GM12878 (cell line): ENCODE results near the gene GMDS. TPM values are rescaled to one million over a fixed set of nuclear protein-coding genes. Genes with fewer than 3 reads are reported as not detected.

Experiments used
- ATAC-seq: fragments of 200-7000 bp; cut with Tn5 transposase; 3 replicates; pipeline ENCODE4 v1.9.1; 2020; ENCODE audit warnings: mild to moderate bottlenecking, moderate library complexity
- BruUV-seq: library from RNA; stranded (reverse); fragments of 400-500 nt; replicated peaks from 2 replicates; lab custom pipeline; 2021; lab: Mats Ljungman, UMichigan
- CTCF ChIA-PET: fragments of 300-600 bp; sonication (Branson Sonifier 250); formaldehyde crosslinking; extraction: SDS; loops from one replicate; lab custom pipeline; 2021; ENCODE audit warnings: inconsistent platforms; lab: Yijun Ruan, JAX
- POLR2A ChIA-PET: fragments of 350-600 bp; formaldehyde crosslinking; extraction: SDS; loops from one replicate; lab custom pipeline; 2021; ENCODE audit warnings: inconsistent platforms; lab: Charles Lee
- RAD21 ChIA-PET: fragments of 300-600 bp; sonication (Branson Sonifier 250); formaldehyde crosslinking; loops from one replicate; lab custom pipeline; 2023; ENCODE audit warnings: antibody characterized with exemption; ENCODE audit not compliant: unreplicated experiment; lab: Charles Lee
- SMC1A ChIA-PET: fragments of 300-600 bp; sonication (Branson Sonifier 250); formaldehyde crosslinking; loops from one replicate; lab custom pipeline; 2023; ENCODE audit not compliant: unreplicated experiment, uncharacterized antibody; lab: Charles Lee
- DNase-seq: peaks from one replicate; pipeline ENCODE4 v3.0.0-alpha.2; 2011; ENCODE audit warnings: low read depth, low spot score
- FAIRE-seq: peaks from 3 replicates; lab custom pipeline; 2011; peaks lifted over from hg19 to GRCh38; lab: Jason Lieb, UNC
- H2AFZ ChIP-seq: 2 replicates; pipeline ENCODE4 v1.6.0; 2011; ENCODE audit warnings: low read depth, low read length, control low read depth; ENCODE audit not compliant: control insufficient read depth
- H3K27ac ChIP-seq: 2 replicates; pipeline ENCODE4 v1.5.1; 2011; ENCODE audit warnings: control low read depth; ENCODE audit not compliant: control insufficient read depth, insufficient read depth
- H3K27me3 ChIP-seq, 2 experiments: replicated peaks in 1 of 2; 2 replicates each; pipeline versions ENCODE4 v1.6.0 to v1.6.1; 2011; ENCODE audit warnings: low read length in 1 of 2; ENCODE audit not compliant: control insufficient read depth in 2 of 2, insufficient read depth in 2 of 2
- H3K36me3 ChIP-seq, 2 experiments: 2 replicates each; pipeline ENCODE4 v1.5.1; 2011; ENCODE audit warnings: low read length in 1 of 2; ENCODE audit not compliant: control insufficient read depth in 2 of 2, insufficient read depth in 2 of 2
- H3K4me1 ChIP-seq: 2 replicates; pipeline ENCODE4 v1.6.1; 2011; ENCODE audit warnings: mild to moderate bottlenecking, low read length, moderate library complexity, mixed read lengths; ENCODE audit not compliant: control insufficient read depth, insufficient read depth
- H3K4me2 ChIP-seq: 2 replicates; pipeline ENCODE4 v1.6.0; 2011; ENCODE audit warnings: control low read depth; ENCODE audit not compliant: control insufficient read depth, insufficient read depth
- H3K4me3 ChIP-seq: fragments of 200-600 bp; sonication (generic); 2 replicates; pipeline ENCODE4 v1.5.1; 2016
- H3K79me2 ChIP-seq: 2 replicates; pipeline ENCODE4 v1.6.0; 2011; ENCODE audit warnings: low read length; ENCODE audit not compliant: control insufficient read depth, insufficient read depth
- H3K9ac ChIP-seq: 2 replicates; pipeline ENCODE4 v1.8.0; 2011; ENCODE audit warnings: low read length, control low read depth, mixed read lengths; ENCODE audit not compliant: control insufficient read depth, insufficient read depth
- H3K9me3 ChIP-seq: replicated peaks from 3 replicates; pipeline ENCODE4 v1.5.1; 2011; ENCODE audit warnings: mild to moderate bottlenecking, low read length; ENCODE audit not compliant: control insufficient read depth, insufficient read depth
- H4K20me1 ChIP-seq: 2 replicates; pipeline ENCODE4 v1.6.0; 2011; ENCODE audit not compliant: control insufficient read depth, insufficient read depth
- ATF7 ChIP-seq: fragments of 450-650 bp; IDR thresholded peaks from 2 replicates; pipeline ENCODE4 v1.6.1; 2016; ENCODE audit warnings: low read depth, mild to moderate bottlenecking
- DPF2 ChIP-seq: fragments of 450-650 bp; IDR thresholded peaks from 2 replicates; pipeline ENCODE4 v1.6.1; 2017; ENCODE audit warnings: mild to moderate bottlenecking
- E2F8 ChIP-seq: fragments of 450-650 bp; IDR thresholded peaks from 2 replicates; pipeline ENCODE4 v1.6.1; 2018; ENCODE audit warnings: mild to moderate bottlenecking, low read depth, moderate library complexity; ENCODE audit not compliant: partially characterized antibody
- MAX ChIP-seq: IDR thresholded peaks from 2 replicates; pipeline ENCODE4 v1.6.1; 2012; ENCODE audit warnings: low read depth, low read length, improper control_type of control experiment
- MLLT1 ChIP-seq: fragments of 450-650 bp; IDR thresholded peaks from 2 replicates; pipeline ENCODE4 v1.6.1; 2016; ENCODE audit warnings: mild to moderate bottlenecking
- MTA2 ChIP-seq: fragments of 450-650 bp; IDR thresholded peaks from 2 replicates; pipeline ENCODE4 v1.6.1; 2016; ENCODE audit warnings: low read depth, mild to moderate bottlenecking, moderate library complexity
- NFIC ChIP-seq: IDR thresholded peaks from 2 replicates; pipeline ENCODE4 v1.6.1; 2012; ENCODE audit warnings: low read depth, mild to moderate bottlenecking, inconsistent platforms, low read length, moderate library complexity
- PKNOX1 ChIP-seq: fragments of 450-650 bp; IDR thresholded peaks from 2 replicates; pipeline ENCODE4 v1.6.1; 2016; ENCODE audit warnings: mild to moderate bottlenecking
- POLR2A ChIP-seq: IDR thresholded peaks from 2 replicates; pipeline ENCODE4 v1.6.1; 2011; ENCODE audit warnings: low read depth, mild to moderate bottlenecking, low read length
- RAD21 ChIP-seq: IDR thresholded peaks from 2 replicates; pipeline ENCODE4 v1.6.1; 2011; ENCODE audit warnings: mild to moderate bottlenecking, low read depth, low read length, moderate library complexity; ENCODE audit not compliant: insufficient read depth
- RUNX3 ChIP-seq: IDR thresholded peaks from 2 replicates; pipeline ENCODE4 v1.6.1; 2012; ENCODE audit warnings: low read length, inconsistent platforms
- ZBTB33 ChIP-seq: fragments of 450-650 bp; IDR thresholded peaks from 2 replicates; pipeline ENCODE4 v1.6.1; 2017; ENCODE audit warnings: mild to moderate bottlenecking
- ZNF384 ChIP-seq: IDR thresholded peaks from 2 replicates; pipeline ENCODE4 v1.6.1; 2012; ENCODE audit warnings: low read depth, mild to moderate bottlenecking, low read length, improper control_type of control experiment, borderline replicate concordance
- ZSCAN29 ChIP-seq: fragments of 450-650 bp; IDR thresholded peaks from 2 replicates; pipeline ENCODE4 v1.6.1; 2017; ENCODE audit warnings: mild to moderate bottlenecking, moderate library complexity
- ZZZ3 ChIP-seq: IDR thresholded peaks from 2 replicates; pipeline ENCODE4 v1.6.1; 2011; ENCODE audit warnings: low read depth; ENCODE audit not compliant: control insufficient read depth, insufficient read length
- WGBS: methylation state at CpG from one replicate; pipeline ENCODE4 v1.1.6; 2016; ENCODE audit warnings: low lambda C conversion rate; ENCODE audit not compliant: insufficient replicate concordance, insufficient coverage; ENCODE audit errors: missing lambda C conversion rate; 5-methylcytosine and 5-hydroxymethylcytosine counted together
- in situ Hi-C: fragments of 300-500 bp; cut with MboI; formaldehyde crosslinking; loops from 9 replicates; pipeline ENCODE4 v1.14.3; 2018; ENCODE audit warnings: mixed read lengths
- intact Hi-C: fragments of 100-400 bp; cut with micrococcal nuclease; formaldehyde crosslinking; loops from one replicate; pipeline ENCODE4 v1.14.2; 2022; ENCODE audit not compliant: unreplicated experiment
- polyA plus RNA-seq, 11 experiments: library from polyadenylated mRNA; depleted of rRNA in 4 of 11; unstranded in 6 of 11; stranded (reverse) in 5 of 11; fragments of >200 nt; fragmentation: Nextera tagmentation in 4 of 11; fragmentation: Illumina TruSeq in 1 of 11; extraction: Ambion mirVana in 4 of 11; extraction: Trizol in 1 of 11; gene quantifications; 1 replicate in 1 of 11; 2 replicates in 10 of 11; pipeline versions ENCODE4 v1.2.1 to v1.2.3, GENCODE V29; 2011 to 2016; ENCODE audit warnings: inconsistent platforms in 2 of 11, missing spikeins in 2 of 11, low read depth in 1 of 11
- total RNA-seq, 4 experiments: library from RNA; depleted of rRNA in 3 of 4; stranded (reverse); fragments of >200 nt in 3 of 4; fragmentation: Illumina TruSeq in 1 of 4; extraction: Trizol in 1 of 4; gene quantifications; 2 replicates each; pipeline versions ENCODE4 v1.2.1 to v1.2.3, GENCODE V29; 2013 to 2021

GMDS gene
- total and polyA plus RNA-seq, 10 of the 15 experiments (the other 5 are each of a cell fraction or from before 2014, with no cell fraction given): 0.61 to 53.8 (median 29.3) TPM

GRCh38 chr6:1575210-1576041 is 670.0 kb downstream of the GMDS start:
- no peak for FAIRE-seq
- peak; percentile 75 for ATAC-seq
- ChIA-PET SMC1A (interaction anchor here (0.7 to 6.0 kb wide), 12 partner anchors 10 to 633 kb away, joined by 3 to 41 read pairs (median 4); no protein-coding TSS in a partner anchor), CTCF (interaction anchor here (0.9 to 1.8 kb wide), 6 partner anchors 12 to 94 kb away, joined by 3 to 8 read pairs (median 4); no protein-coding TSS in a partner anchor), RAD21 (interaction anchor here (0.6 to 2.1 kb wide), 9 partner anchors 20 to 1354 kb away, joined by 3 to 14 read pairs (median 3); no protein-coding TSS in a partner anchor), POLR2A (interaction anchor here (0.7 to 2.3 kb wide), 2 partner anchors 21 to 105 kb away, joined by 3 to 12 read pairs; no protein-coding TSS in a partner anchor)
- Histone ChIP-seq H3K4me3 (no peak overlapping the region), H4K20me1 (no peaks in the 10 kb centered on the region), H2AFZ (peak overlapping the region; percentile 21; the same call in 1 of the 2 replicates), H3K79me2 (no peaks in the 10 kb centered on the region), H3K4me1 (peaks cover 22% of the 10 kb centered on the region), H3K4me2 (no peak overlapping the region; the same call in 1 of the 2 replicates), H3K9me3 (peaks cover 10% of the 10 kb centered on the region; the same call in 2 of the 3 replicates), H3K27ac (no peak overlapping the region), H3K27me3 (peaks cover 0 to 2% of the 10 kb centered on the region in 2 experiments; a peak in 1 of 4 replicates), H3K36me3 (no peaks in the 10 kb centered on the region), H3K9ac (no peak overlapping the region)
- in situ Hi-C loops (loop anchor here (25.0 kb wide), 1 partner anchor 1362 kb away; no protein-coding TSS in a partner anchor), intact Hi-C loops (no loop called here)
- WGBS: 38% methylated on average over 16 of the region's 16 CpGs
- peak; percentile 67 for DNase-seq
- BruUV-seq: no TSS peak
- peak; percentile 50; the same call in 1 of the 2 replicates for TF ChIP-seq ATF7
- no peak for TF ChIP-seq POLR2A
- peak; percentile 68 for TF ChIP-seq MTA2
- TF ChIP-seq RUNX3: peak; percentile 43
- 0 out of 2 replicates have a peak, but pooled peaks have one; percentile 40 for TF ChIP-seq MLLT1
- no peak for TF ChIP-seq NFIC
- TF ChIP-seq RAD21: no peak
- TF ChIP-seq ZBTB33: no peak
- no peak for TF ChIP-seq E2F8
- TF ChIP-seq ZNF384: peak; percentile 32; the same call in 1 of the 2 replicates
- no peak for TF ChIP-seq MAX
- TF ChIP-seq ZZZ3: no peak
- TF ChIP-seq PKNOX1: peak; percentile 66; the same call in 1 of the 2 replicates
- no peak for TF ChIP-seq ZSCAN29
- 0 out of 2 replicates have a peak, but pooled peaks have one; percentile 35 for TF ChIP-seq DPF2
